ENCODE measurements around the gene DSCAM.

The DSCAM gene

DNA sequence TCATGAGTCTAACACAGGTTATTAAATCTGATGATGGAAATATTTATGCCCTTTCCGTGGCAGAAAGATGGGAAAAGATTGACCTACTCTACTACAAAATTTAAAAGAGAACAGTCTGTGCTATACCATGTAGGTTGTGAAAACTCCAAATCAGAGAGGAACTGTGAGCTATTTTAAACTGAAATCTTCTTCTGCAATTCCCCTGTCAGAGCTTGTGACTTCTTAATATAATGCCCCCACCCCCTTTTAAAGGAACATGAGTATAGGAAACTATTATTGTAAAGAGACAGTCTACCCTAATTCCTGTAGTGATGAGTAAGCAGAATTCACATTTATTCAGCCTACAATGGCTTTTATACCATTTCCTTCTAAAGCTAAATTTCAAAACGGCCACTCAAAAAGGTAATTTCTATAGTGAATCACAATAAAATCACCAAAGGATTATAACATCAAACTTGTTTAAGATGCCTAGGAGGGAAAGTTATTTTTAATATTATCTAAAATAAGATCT is 11.7 kb downstream of the DSCAM start:
- DNase-seq = no peak

- no peak for DNase-seq
Observed at GRCh38 chr21:40833184-40833583, 13.8 kb downstream of the DSCAM start.

DNA sequence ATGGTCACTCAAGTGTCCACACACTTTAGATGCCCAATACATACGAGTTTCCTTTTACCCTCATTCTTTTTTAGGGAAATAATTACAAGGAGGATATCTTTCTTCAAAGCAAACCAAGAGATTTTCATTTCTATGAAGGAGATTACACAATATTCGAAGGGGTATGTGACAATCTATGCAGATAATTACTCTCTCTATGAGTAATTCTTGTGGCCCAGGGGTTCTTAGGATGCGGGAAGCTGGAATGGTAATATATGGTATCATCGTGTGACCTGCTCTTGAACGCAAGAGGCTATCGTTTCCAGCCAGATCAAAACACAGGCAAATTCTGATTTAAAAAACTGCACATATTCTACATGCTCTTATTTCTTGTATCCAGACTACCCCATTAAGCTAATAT is 14.6 kb downstream of the DSCAM start:
- DNase-seq = no peak

- no peak for DNase-seq
Observed at GRCh38 chr21:40830836-40831235, 16.1 kb downstream of the DSCAM start.

DNA sequence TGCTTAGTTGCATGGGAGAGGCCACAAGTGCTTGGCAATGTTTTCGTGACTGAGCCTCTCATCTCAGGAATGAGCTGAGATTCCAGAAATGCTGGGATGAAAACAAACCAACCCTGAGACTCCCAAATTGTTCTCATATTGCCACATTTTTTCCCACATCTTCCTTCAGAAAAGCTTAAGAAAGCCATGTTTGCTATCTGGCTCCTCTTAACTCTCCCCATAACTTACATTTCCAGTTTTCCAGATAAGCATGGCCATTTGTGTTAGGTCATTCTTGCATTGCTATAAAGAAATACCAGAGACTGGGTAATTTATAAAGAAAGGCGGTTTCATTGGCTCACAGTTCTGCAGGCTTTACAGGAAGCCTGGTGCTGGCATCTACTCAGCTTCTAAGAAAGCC is 17.2 kb downstream of the DSCAM start:
- DNase-seq = no peak

GRCh38 chr21:40829308-40829707 is 17.6 kb downstream of the DSCAM start:
- no peak for DNase-seq

DNA sequence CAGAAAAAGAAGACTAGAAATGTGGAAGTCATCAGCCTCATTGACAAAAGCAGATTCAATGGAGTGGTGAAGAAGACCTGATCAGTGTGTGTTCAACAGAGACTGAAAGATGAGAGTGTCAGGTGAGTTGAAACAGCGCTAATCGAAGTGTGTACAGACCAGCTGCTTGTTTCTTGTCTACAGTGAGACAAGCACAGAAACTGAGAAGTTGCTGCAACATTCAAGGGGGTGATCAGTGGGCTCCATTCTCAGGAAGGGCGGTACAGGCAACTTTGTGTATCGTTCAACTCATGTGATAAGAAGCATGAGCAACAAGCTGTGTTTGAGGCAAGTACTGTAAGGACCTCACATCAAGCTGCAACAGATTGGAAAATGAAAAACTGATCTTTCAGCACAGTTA is 19.4 kb downstream of the DSCAM start:
- DNase-seq = no peak

DNA sequence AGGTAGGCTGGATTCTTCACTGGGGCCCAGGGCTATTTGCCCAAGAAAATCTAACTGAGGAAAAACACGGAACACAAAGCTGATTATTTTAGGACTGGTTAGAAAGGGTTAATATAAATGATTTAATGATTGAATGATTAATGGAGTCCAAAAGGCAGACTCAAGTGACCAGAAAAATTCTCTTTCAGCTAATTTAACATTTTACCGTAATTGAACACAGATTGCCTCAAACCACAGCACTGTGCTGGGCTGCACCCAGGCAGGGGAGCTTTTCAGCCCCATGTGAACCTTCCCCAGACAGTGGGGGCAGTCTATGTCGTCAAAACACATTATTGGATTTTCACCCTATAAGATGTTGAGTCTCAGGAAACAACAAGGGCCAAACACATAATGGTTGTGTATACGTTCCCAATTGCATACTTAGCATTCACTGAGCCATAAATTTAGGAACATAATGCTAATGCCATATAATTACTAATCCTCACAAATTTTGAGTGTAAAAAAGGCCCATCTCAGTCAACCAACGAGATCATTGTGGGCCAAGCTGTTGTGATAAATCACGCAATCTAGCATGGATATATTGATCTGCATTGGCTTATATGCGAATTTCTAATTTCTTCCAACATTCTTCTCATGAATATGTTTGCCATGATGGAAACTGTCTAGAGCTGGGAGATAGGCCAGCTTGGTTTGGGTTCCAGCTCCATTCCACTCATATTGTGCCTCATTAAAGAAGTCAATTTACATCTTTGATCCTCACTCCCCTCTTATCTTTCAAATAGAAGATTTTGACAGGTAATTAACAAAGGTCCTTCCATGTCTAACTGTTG is 27.7 kb downstream of the DSCAM start:
- DNase-seq = no peak

- DNase-seq = no peak
Observed at GRCh38 chr21:40813918-40814317, 33.0 kb downstream of the DSCAM start.

DNA sequence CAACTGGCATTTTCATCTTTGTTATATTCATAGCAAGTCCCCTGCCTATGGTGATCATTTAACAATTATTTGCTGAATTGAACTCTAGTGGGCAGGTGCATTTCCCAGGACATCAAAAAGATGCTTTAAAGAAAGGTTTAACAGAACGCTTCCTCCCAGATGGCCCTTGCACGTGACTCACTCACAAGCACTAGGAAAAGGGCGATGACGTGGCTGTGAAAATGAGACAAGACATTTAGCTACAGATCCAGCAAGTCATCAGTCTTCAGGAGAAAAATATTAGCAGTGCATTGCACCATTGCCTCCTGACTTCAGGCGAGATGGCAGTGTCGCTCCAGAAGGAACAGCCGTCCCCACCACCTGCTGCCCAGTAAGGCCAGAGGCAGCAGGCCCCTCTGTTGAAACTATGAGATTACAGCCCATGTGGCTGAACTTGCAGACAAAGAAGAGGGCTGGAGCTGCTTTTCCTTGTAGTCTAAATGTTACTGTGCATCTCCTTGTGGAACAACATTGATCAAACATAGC is 37.2 kb downstream of the DSCAM start:
- no peak for DNase-seq

DNA sequence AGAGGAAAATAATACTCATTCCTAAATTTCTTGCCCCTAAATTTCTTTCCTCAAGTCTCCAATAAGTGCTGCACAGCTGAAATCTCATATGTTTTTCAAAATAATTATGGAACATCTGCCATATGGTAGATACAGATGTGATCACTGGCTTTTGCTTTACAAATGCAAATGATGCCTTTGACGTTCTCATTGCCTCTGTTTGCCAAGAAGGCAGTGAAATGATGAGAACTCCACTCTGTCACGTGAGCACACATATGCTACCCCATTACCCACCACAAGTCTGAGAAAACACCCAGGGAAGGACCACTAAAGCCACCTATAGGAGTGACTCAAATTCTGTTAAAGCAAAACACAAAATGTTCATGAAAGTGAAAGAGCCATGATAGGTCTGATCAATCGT is 43.9 kb downstream of the DSCAM start:
- DNase-seq = no peak

- DNase-seq = no peak
Observed at GRCh38 chr21:40800126-40800525, 46.8 kb downstream of the DSCAM start.

DNA sequence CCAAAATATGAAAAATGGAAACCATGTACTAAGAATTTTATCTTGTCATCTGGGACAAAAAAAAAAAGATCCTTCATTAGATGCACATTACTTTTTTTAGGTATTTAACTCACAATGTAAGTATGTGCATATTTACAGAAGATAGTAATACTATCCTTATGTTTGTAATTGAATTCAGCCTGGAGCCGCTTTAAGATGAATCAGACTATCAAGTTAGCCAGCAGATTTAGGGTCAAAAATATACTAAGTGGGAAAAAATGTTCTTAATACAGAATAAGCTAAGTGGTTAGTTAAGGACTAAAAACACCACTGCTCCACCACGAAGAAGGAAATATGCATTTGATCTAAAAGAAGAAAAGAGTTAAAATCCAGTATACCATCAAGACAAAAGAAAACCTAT is 49.1 kb downstream of the DSCAM start:
- DNase-seq = no peak

- DNase-seq = no peak
Observed at GRCh38 chr21:40797410-40797809, 49.5 kb downstream of the DSCAM start.

GRCh38 chr21:40796464-40796863 is 50.5 kb downstream of the DSCAM start:
- no peak for DNase-seq

- no peak for DNase-seq
Observed at GRCh38 chr21:40795313-40795712, 51.6 kb downstream of the DSCAM start.

DNA sequence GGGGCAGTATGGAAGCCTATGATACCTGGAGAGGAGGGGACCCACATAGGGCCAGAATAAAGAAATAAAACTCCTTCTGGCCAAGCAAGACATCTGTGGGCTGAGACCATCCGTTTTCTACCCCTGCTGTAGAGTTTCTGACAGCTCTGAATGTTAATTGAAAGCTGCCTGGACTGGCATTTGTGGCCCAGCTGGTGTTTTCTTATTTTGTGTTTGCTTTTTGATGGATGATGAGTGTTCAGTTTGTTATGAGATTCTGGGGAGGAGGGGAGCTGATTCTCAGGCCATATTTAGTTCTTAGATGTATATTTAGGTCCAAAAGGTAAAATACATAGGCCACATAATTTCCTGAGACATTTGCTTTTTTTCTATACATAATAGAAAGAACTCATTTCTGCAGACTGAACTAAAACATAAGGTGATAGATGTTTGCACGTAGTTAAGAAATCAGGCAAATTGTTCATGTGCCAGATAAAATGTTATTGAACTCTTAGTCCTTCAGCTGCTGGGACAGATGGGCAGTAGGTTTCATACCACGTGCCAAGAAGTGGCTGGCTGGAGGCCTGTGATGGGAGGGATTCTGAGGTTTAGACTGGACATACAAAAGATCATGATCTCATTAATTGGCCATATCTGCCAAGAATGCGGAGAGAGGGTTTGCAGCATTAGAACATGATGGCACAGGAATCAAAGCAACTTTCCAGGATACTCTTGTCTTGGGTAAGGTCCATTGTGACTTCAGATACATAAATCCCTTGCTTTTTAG is 54.1 kb downstream of the DSCAM start:
- DNase-seq = peak; percentile 46

GRCh38 chr21:40788635-40789034 is 58.3 kb downstream of the DSCAM start:
- no peak for DNase-seq

DNA sequence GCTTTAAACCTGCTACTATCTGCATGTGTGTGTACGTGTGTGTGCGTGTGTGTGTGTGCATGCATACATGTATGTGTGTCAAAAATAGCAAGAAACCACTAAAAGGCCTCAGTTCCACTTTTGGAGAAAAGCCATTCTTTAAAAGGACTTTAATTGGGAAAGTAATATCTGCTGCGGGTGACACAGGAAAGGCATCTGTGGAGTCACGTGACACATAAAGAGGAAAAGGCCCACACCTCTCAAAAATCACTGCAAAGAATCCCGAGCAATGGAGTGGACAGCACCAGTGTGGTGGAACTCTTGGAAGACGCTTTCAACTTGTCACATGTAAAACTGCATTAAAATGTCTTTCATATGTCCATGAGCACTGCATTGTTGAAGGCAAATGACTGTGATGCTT is 63.6 kb downstream of the DSCAM start:
- DNase-seq = no peak

GRCh38 chr21:40770435-40771055 is 76.4 kb downstream of the DSCAM start:
- no peak for DNase-seq

- DNase-seq = no peak
Observed at GRCh38 chr21:40769231-40769630, 77.7 kb downstream of the DSCAM start.

DNA sequence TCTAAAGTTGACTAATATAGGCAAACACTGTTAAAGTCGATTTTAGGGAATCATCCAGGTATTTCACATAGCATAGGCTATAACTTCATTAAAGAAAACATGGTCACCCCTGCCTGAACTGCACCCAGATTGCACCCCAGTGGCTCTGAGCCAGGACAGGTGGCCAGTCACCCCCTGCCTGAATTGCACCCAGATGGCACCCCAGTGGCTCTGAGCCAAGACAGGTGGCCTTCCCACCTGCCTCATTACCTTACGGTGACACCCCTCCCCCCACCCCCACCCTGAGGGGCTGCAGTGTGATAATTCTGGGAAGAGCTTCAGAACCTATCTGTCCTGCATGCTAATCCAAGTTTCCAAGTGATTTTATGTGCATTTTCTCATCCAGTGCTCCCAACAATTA is 78.9 kb downstream of the DSCAM start:
- DNase-seq = no peak

DNA sequence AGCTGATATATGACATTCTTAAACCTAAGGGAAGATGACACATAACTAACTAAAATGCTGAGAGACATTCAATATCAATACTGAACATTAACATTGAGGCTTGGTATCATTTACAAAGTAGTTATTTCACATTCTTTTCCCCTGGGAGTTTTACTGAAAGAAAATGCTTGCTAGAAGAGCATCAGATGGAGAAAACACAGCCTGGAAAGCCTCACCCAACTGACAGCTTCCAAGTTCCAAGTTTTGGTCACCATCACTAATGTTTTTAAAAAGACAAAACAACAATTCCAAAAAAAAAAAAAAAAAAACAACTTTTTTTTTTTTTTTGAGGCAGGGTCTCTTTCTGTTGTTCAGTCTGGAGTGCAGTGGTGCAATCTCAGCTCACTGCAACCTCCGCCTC is 80.6 kb downstream of the DSCAM start:
- no peak for DNase-seq

All from right forelimb (tissue), 1 donor.